ENCODE measurements around the gene ZDHHC9.

ZDHHC9 gene

DNA sequence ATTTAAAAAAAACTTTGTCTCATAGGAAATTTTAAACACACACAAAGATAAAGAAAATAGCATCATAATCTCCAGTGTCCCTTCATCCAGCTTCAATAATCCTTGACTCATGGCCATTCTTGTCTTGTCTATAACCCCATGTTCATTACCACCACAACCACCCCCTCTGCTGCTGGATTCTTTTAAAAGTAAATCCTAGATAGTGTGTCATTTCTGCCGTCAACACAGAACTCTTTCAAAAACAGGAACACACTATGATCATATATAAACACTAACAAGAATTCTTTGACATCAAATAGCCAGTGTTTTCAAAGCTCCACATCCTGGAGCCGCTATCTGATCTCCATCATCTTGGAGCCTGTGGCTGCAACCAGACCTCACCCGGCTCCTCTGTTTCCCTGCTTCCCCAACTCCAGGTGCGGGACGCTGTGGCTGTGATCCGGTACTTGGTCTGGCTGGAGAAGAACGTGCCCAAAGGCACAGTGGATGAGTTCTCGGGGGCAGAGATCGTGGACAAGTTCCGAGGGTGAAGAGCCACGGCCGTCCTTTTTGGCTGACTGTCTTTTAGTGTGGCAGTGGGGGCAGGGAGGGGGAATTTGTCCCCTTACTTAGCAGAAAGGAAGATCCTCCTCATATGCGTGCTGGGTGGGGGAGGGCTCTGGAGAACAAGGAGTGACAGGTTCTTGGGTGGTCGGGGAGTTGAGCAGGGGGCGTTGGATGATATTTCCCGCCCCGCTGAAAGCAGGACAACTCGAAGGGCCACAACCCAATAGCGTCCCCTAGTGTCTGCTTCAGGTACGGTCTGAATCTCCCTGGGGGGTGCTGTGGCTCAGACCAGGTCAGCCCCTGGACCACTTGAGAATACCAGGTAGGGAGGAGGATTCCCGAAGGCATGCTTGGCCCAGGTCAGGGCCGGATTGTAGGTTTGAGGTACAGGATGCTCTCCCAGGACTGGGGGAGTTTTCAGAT is 89.3 kb downstream of the ZDHHC9 start:
- TF ChIP-seq, protein P1, sequence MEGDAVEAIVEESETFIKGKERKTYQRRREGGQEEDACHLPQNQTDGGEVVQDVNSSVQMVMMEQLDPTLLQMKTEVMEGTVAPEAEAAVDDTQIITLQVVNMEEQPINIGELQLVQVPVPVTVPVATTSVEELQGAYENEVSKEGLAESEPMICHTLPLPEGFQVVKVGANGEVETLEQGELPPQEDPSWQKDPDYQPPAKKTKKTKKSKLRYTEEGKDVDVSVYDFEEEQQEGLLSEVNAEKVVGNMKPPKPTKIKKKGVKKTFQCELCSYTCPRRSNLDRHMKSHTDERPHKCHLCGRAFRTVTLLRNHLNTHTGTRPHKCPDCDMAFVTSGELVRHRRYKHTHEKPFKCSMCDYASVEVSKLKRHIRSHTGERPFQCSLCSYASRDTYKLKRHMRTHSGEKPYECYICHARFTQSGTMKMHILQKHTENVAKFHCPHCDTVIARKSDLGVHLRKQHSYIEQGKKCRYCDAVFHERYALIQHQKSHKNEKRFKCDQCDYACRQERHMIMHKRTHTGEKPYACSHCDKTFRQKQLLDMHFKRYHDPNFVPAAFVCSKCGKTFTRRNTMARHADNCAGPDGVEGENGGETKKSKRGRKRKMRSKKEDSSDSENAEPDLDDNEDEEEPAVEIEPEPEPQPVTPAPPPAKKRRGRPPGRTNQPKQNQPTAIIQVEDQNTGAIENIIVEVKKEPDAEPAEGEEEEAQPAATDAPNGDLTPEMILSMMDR (IDR thresholded peaks at IDR 0.05): no peak

All from LNCAP (cell line).